Subcutaneous adipose tissue (tissue), 4 donors: Measurements from ENCODE around the gene AOAH. TPM values are rescaled to one million over a fixed set of nuclear protein-coding genes. Genes with fewer than 3 reads are reported as not detected.

Experiments
- total RNA-seq, 4 donors: library from RNA; depleted of rRNA; stranded (reverse); fragments of >200 nt; gene quantifications; one replicate each; pipeline ENCODE4 v1.1.0, GENCODE V29; 2016
- TF ChIP-seq, protein P1 (sequence below): fragments of 450-650 bp; IDR thresholded peaks from one replicate; pipeline ENCODE4 v1.5.1; 2016; ENCODE audit warnings: low read depth, mild to moderate bottlenecking, control low read depth, antibody characterized with exemption, moderate library complexity

Gene AOAH
- total RNA-seq, 4 donors from 2014 or later, result 4.6 to 51.7 (median 15.3) TPM

DNA sequence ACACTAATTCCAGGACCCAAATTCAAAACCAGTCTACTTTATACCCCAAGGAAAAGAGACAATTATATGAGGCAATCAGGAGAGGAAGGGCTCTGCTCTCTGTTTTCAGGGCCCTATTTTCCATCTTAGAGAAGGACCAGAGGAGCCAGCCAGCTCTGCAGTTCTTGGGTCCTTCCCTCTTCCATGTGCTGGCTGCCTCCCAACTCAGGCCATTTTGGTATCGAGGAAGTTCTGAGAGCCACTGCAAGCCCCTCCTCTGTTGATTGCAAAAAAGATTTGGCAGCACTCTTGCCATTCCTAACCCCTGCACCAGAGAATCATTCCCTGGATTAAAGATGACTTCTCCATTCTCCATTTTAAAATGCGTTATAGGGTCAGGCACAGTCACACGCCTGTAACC lies 151.2 kb downstream of the AOAH start:
- TF ChIP-seq, protein P1, sequence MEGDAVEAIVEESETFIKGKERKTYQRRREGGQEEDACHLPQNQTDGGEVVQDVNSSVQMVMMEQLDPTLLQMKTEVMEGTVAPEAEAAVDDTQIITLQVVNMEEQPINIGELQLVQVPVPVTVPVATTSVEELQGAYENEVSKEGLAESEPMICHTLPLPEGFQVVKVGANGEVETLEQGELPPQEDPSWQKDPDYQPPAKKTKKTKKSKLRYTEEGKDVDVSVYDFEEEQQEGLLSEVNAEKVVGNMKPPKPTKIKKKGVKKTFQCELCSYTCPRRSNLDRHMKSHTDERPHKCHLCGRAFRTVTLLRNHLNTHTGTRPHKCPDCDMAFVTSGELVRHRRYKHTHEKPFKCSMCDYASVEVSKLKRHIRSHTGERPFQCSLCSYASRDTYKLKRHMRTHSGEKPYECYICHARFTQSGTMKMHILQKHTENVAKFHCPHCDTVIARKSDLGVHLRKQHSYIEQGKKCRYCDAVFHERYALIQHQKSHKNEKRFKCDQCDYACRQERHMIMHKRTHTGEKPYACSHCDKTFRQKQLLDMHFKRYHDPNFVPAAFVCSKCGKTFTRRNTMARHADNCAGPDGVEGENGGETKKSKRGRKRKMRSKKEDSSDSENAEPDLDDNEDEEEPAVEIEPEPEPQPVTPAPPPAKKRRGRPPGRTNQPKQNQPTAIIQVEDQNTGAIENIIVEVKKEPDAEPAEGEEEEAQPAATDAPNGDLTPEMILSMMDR, result no peak

DNA sequence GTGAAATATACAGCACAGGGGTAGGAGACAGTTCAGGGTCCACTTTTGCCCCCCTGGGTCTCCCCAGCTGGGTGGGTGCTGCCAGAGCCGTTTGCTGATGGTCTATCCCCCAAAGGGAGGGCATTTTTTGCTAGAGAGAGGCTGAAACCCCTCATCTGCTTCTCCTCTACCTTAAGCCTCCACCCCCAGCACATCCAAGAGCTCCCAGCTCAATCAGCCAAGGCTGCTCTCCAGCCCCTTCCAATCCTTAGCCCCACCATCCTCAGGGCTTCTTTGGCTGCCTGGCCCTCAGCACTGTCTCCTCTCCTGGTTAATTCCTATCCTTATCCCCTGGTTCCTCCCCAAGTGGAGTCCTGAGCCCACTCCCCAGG lies 153.1 kb downstream of the AOAH start:
- TF ChIP-seq, protein P1, result no peak

DNA sequence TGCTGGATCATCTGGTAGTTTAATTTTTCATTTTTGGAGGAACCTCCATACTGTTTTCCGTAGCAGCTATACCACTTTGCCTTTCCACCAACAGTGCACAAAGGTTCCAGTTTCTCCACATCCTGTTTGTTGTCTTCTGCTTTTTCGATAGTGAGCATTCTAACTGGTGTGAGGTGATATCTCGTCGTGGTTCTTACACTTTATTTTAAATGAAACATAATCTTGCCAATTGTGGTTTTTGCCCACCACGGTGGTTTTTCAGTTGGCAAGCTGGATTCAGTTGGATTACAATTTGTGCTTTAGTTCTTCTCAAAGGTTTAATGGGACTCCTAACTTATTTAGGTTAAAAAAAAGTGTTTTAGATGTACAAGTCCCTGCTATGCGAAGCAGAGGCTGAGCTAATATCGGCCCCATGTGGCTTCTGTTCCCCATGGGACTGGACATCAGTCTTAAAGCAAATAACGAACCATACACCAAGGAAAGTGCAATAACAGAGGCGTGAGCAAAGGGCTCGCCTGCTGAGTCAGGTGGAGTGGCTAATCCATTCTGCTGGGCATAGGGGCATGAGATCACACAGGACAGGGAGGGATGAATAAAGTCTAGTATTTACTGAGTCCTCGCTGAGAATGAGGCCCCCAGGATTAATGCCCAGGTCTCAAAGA lies 153.6 kb downstream of the AOAH start:
- TF ChIP-seq, protein P1, result no peak

DNA sequence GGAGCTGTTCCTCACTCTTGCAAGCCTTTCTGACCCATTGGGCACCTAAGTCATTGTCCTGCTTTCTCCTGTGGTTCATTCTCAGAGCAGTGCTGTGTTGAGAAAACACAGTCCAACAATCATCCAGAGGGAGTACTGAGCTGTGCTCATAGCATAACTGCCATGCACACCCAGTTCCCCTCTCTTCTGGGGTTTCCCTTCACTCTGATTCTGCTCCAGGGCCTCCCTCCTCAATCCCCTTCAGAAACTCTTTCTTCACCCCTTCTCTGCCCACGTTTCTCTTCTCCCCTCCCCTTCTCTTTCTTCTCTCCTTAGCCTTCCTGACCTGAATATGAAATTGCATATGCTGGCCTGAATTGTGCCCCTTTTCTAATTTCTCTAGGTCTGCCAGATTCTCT lies 155.8 kb downstream of the AOAH start:
- TF ChIP-seq, protein P1, result no peak

DNA sequence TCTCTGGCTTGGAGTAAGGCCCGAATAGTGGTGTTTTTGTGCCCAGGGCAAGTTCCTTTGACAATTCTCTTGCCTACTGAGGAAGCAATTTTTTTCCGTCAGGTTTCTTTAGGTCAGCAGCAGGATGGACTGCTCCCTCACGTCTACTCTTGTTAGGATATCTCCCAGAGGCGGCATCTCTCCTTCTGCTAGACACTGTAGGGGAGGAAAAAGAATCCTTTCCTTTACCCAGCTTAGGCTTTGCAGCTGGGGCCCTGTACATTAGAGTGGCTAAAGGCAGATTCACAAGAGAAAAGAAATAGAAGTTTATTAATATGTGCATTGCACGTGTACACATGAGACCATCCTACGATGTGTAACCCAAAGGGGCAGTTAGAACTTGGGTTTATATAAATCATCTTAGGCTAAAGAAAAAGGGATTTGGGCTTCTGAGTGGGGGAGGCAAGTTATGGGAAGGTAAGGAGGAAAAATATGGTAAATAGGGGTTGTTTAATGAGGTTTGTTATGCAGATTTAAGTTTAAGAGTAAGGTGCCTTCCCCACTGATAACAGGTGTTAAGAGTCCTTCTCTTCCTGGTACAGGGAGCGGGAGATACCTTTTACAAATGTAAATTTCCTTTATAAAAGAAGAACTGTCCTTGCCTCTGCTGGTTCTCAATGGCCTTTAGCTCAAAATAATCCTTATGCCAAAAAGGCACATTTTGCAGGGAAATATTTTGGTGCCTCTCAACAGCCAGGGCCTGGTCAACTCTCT lies 156.4 kb downstream of the AOAH start:
- TF ChIP-seq, protein P1, result no peak

DNA sequence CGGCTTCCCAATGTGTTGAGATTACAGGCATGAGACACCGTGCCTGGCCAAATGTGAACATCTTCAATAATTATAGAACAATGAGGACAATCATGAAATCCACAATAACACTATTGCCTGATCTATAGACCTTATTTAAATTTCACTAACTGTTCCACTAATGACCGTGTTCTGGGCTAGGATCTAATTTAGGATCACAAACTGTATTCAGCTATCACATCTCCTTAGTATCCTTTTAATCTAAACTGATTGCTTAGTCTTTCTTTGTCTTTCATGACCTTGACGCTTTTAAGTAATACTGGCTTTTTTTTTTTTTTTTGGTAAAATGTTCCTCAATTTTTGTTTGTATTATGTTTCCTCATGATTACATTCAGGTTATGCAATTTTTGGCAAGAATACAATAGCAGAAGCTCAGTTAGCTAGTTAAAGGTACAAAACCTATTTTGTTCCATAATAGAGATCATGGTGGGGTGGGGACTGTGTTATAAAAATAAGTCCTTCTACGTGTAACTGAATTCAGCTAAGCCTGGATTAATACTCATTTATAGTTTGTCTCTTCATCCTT lies 158.4 kb downstream of the AOAH start:
- TF ChIP-seq, protein P1, result no peak

DNA sequence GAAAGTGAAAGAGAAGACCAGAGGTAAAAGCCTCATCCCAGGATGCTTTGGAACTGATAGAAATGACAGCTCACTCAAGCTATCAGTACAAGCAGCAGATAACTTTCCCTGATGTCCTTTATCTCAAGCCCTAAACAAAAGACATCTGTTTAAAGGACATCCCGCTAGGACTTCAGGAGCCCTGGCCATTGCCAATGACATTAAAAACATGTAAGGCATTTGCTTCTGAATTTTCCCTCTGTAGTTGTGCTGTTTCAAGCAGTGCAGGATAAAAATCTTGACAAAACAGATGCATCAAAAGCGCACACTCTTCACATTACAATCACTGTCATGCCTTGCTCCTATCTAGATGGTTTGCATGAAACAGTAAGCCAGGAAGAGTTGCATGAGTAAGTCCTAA lies 159.8 kb downstream of the AOAH start:
- TF ChIP-seq, protein P1, result no peak
